SK-N-SH (cell line): ENCODE data around the gene PARD3. TPM values are rescaled to one million over a fixed set of nuclear protein-coding genes. Genes with fewer than 3 reads are reported as not detected.

ENCODE experiments used
- CTCF ChIA-PET: fragments of 300-600, 350-600 bp; formaldehyde crosslinking; extraction: SDS; loops from one replicate; lab custom pipeline; 2021; lab: Yijun Ruan, JAX
- POLR2A ChIA-PET: fragments of 350-600 bp; sonication (Branson Sonifier 250); formaldehyde crosslinking; extraction: SDS; loops from one replicate; lab custom pipeline; 2020; ENCODE audit warnings: antibody characterized with exemption, inconsistent platforms; lab: Yijun Ruan, JAX
- DNase-seq: peaks from one replicate; pipeline ENCODE4 v3.0.0; 2012
- H2AFZ ChIP-seq: fragments of 200-600 bp; sonication (generic); 2 replicates; pipeline ENCODE4 v1.8.1; 2016; ENCODE audit warnings: antibody characterized with exemption, mild to moderate bottlenecking, low read depth
- H3F3A ChIP-seq: fragments of 200-600 bp; sonication (generic); replicated peaks from 2 replicates; pipeline ENCODE3; 2016; ENCODE audit warnings: antibody characterized with exemption, mild to moderate bottlenecking; ENCODE audit not compliant: insufficient read depth
- H3K27ac ChIP-seq, 2 experiments: fragments of 200-500 bp in 1 of 2; fragments of 200-600 bp in 1 of 2; sonication (Bioruptor generic) in 1 of 2; sonication (generic), shearing (Covaris generic) in 1 of 2; 2 replicates each; pipeline versions ENCODE4 v1.5.1 to v1.6.1; 2014 to 2016; ENCODE audit warnings: low read depth in 2 of 2, inconsistent platforms in 1 of 2, low read length in 1 of 2, mild to moderate bottlenecking in 1 of 2, mixed read lengths in 1 of 2
- H3K27me3 ChIP-seq: fragments of 200-600 bp; sonication (generic), shearing (Covaris generic); 2 replicates; pipeline ENCODE4 v1.6.1; 2016; ENCODE audit warnings: mixed run types; ENCODE audit not compliant: insufficient read depth
- H3K36me3 ChIP-seq, 2 experiments: fragments of 200-500 bp in 1 of 2; fragments of 200-600 bp in 1 of 2; sonication (Bioruptor generic) in 1 of 2; sonication (generic) in 1 of 2; replicated peaks in 1 of 2; 2 replicates each; pipeline versions ENCODE3 to v1.5.1; 2014 to 2016; ENCODE audit warnings: low read length in 1 of 2, mild to moderate bottlenecking in 1 of 2; ENCODE audit not compliant: insufficient read depth in 2 of 2, control insufficient read depth in 1 of 2
- H3K4me1 ChIP-seq, 2 experiments: fragments of 200-500 bp in 1 of 2; fragments of 200-600 bp in 1 of 2; sonication (Bioruptor generic) in 1 of 2; sonication (generic), shearing (Covaris generic) in 1 of 2; 2 replicates each; pipeline versions ENCODE4 v1.5.1 to v1.6.1; 2014 to 2016; ENCODE audit warnings: low read depth in 1 of 2, low read length in 1 of 2, mixed run types in 1 of 2; ENCODE audit not compliant: insufficient read depth in 2 of 2, control insufficient read depth in 1 of 2
- H3K4me2 ChIP-seq: fragments of 200-600 bp; sonication (generic), shearing (Covaris generic); 2 replicates; pipeline ENCODE4 v1.6.1; 2017; ENCODE audit warnings: mixed run types
- H3K4me3 ChIP-seq, 2 experiments: fragments of 200-500 bp in 1 of 2; fragments of 200-600 bp in 1 of 2; sonication (Bioruptor generic) in 1 of 2; sonication (generic), shearing (Covaris generic) in 1 of 2; 2 replicates each; pipeline versions ENCODE4 v1.5.1 to v1.8.1; 2014 to 2016; ENCODE audit warnings: low read depth in 2 of 2, inconsistent platforms in 1 of 2, low read length in 1 of 2, mild to moderate bottlenecking in 1 of 2, mixed read lengths in 1 of 2, moderate library complexity in 1 of 2
- H3K79me2 ChIP-seq: fragments of 200-600 bp; sonication (generic); 2 replicates; pipeline ENCODE4 v1.8.1; 2017; ENCODE audit warnings: mild to moderate bottlenecking; ENCODE audit not compliant: insufficient read depth
- H3K9ac ChIP-seq: fragments of 200-600 bp; sonication (generic); 2 replicates; pipeline ENCODE4 v1.6.1; 2017; ENCODE audit warnings: mixed run types
- H3K9me2 ChIP-seq: fragments of 200-600 bp; sonication (generic); 2 replicates; pipeline ENCODE4 v1.6.1; 2017; ENCODE audit warnings: mixed run types
- H3K9me3 ChIP-seq: fragments of 200-600 bp; sonication (generic); 2 replicates; pipeline ENCODE4 v1.6.1; 2017; ENCODE audit warnings: mixed run types, mild to moderate bottlenecking, moderate library complexity
- H4K20me1 ChIP-seq: fragments of 200-600 bp; sonication (generic); 2 replicates; pipeline ENCODE4 v1.6.1; 2017; ENCODE audit warnings: mild to moderate bottlenecking, mixed run types; ENCODE audit not compliant: insufficient read depth
- FOXM1 ChIP-seq: IDR thresholded peaks from 2 replicates; pipeline ENCODE4 v1.4.0; 2012; ENCODE audit warnings: low read depth, mild to moderate bottlenecking
- GABPA ChIP-seq: IDR thresholded peaks from 2 replicates; pipeline ENCODE4 v1.4.0; 2012; ENCODE audit warnings: low read depth, mild to moderate bottlenecking
- GATA2 ChIP-seq: sonication (generic); formaldehyde crosslinking; IDR thresholded peaks from 2 replicates; pipeline ENCODE4 v1.5.0; 2020; ENCODE audit warnings: mild to moderate bottlenecking, missing genetic modification reagents
- IRF3 ChIP-seq: fragments of 150-350 bp; IDR thresholded peaks from 2 replicates; pipeline ENCODE4 v1.6.1; 2016; ENCODE audit warnings: mild to moderate bottlenecking, low read depth, low read length
- JUND ChIP-seq: IDR thresholded peaks from 2 replicates; pipeline ENCODE4 v1.4.0; 2012
- MAX ChIP-seq: IDR thresholded peaks from 2 replicates; pipeline ENCODE4 v1.4.0; 2012; ENCODE audit warnings: low read depth
- MEF2A ChIP-seq: IDR thresholded peaks from 2 replicates; pipeline ENCODE4 v1.4.0; 2012; ENCODE audit warnings: low read depth, borderline replicate concordance
- MXI1 ChIP-seq: IDR thresholded peaks from 2 replicates; pipeline ENCODE4 v1.6.1; 2012; ENCODE audit warnings: mild to moderate bottlenecking, low read depth, low read length, improper control_type of control experiment
- NRF1 ChIP-seq: IDR thresholded peaks from 2 replicates; pipeline ENCODE4 v1.6.1; 2012; ENCODE audit warnings: low read depth, mild to moderate bottlenecking, low read length
- POLR2AphosphoS5 ChIP-seq: IDR thresholded peaks from 2 replicates; pipeline ENCODE4 v1.6.1; 2012; ENCODE audit warnings: low read depth, low read length
- RAD21 ChIP-seq: IDR thresholded peaks from 2 replicates; pipeline ENCODE4 v1.6.1; 2012; ENCODE audit warnings: mild to moderate bottlenecking, low read length
- REST ChIP-seq: IDR thresholded peaks from 2 replicates; pipeline ENCODE4 v1.6.1; 2012; ENCODE audit warnings: mild to moderate bottlenecking, low read depth, low read length, moderate library complexity
- RFX5 ChIP-seq: IDR thresholded peaks from 2 replicates; pipeline ENCODE4 v1.6.1; 2012; ENCODE audit warnings: mild to moderate bottlenecking, improper control_type of control experiment, low read length
- SIN3A ChIP-seq: IDR thresholded peaks from 2 replicates; pipeline ENCODE4 v1.6.1; 2012; ENCODE audit warnings: low read depth, mild to moderate bottlenecking, low read length, moderate library complexity, borderline replicate concordance
- TAF1 ChIP-seq: IDR thresholded peaks from 2 replicates; pipeline ENCODE4 v1.6.1; 2012; ENCODE audit warnings: low read depth, mild to moderate bottlenecking, low read length, moderate library complexity, borderline replicate concordance
- TEAD4 ChIP-seq: IDR thresholded peaks from 2 replicates; pipeline ENCODE4 v1.4.0; 2012; ENCODE audit warnings: mild to moderate bottlenecking, borderline replicate concordance; ENCODE audit not compliant: insufficient read depth
- YY1 ChIP-seq: IDR thresholded peaks from 2 replicates; pipeline ENCODE4 v1.4.0; 2012; ENCODE audit warnings: low read depth, mild to moderate bottlenecking
- WGBS: methylation state at CpG from one replicate; pipeline ENCODE4 v1.1.6; 2017; ENCODE audit warnings: low lambda C conversion rate; 5-methylcytosine and 5-hydroxymethylcytosine counted together
- polyA plus RNA-seq, 3 experiments: library from polyadenylated mRNA; depleted of rRNA; stranded (reverse); fragments of >200 nt; gene quantifications; 2 replicates each; pipeline ENCODE4 v1.2.3, GENCODE V29; 2012
- TF ChIP-seq, protein P1 (sequence below): IDR thresholded peaks from 2 replicates; pipeline ENCODE4; 2012
- TF ChIP-seq, protein P2 (sequence below): IDR thresholded peaks from 2 replicates; pipeline ENCODE4 v1.4.0; 2012; ENCODE audit warnings: low read depth, borderline replicate concordance
- TF ChIP-seq, protein P3 (sequence below): IDR thresholded peaks from 2 replicates; pipeline ENCODE4 v1.4.0; 2012; ENCODE audit warnings: low read depth, borderline replicate concordance

Gene PARD3
- polyA plus RNA-seq, 1 of the 3 experiments (the other 2 are of a cell fraction), result 29.4 TPM

- no peak for TF ChIP-seq MEF2A
- no peak for TF ChIP-seq NRF1
- no peak for TF ChIP-seq GATA2 (CRISPR knock-in tag)
- TF ChIP-seq TEAD4, result no peak
- TF ChIP-seq YY1, result no peak
These were observed 501.2 kb downstream of the PARD3 start (continued) for GRCh38 chr10:34313888-34314287.

DNA sequence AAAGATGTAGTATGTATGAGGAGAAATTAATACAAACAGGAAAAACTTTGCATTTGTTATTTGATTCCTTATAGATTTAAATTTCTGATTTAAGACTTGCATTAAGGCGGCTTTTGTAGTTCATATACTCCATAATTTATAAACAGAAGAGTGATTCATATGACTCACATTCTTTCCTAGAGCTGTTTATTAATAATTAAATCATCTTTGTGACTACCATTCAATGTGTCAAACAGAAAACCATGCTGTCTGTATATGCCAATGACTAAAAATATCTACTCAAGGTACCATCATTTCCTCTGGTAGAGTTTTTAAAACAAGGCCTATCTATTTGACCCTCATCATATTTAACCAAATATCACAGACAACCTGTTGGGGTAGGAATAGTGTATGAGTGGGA lies 501.7 kb downstream of the PARD3 start:
- H3K36me3 ChIP-seq, result peaks cover 7 to 20% of the 10 kb centered on the region in 2 experiments
- H2AFZ ChIP-seq, result no peak overlapping the region
- H3K79me2 ChIP-seq, result no peaks in the 10 kb centered on the region
- 89% methylated on average over 1 of the region's 1 CpG for WGBS
- DNase-seq, result no peak
- no peak overlapping the region for H3K4me3 ChIP-seq
- no peaks in the 10 kb centered on the region for H3K27me3 ChIP-seq
- H3K9me3 ChIP-seq, result no peaks in the 10 kb centered on the region
- no peak overlapping the region for H3K27ac ChIP-seq
- TF ChIP-seq REST (no peak), FOXM1 (no peak), POLR2AphosphoS5 (no peak), YY1 (no peak), MEF2A (no peak), RFX5 (no peak), MXI1 (no peak), GABPA (no peak), IRF3 (no peak), RAD21 (no peak), SIN3A (no peak), MAX (no peak), TAF1 (no peak), JUND (no peak)
- TF ChIP-seq, protein P1, sequence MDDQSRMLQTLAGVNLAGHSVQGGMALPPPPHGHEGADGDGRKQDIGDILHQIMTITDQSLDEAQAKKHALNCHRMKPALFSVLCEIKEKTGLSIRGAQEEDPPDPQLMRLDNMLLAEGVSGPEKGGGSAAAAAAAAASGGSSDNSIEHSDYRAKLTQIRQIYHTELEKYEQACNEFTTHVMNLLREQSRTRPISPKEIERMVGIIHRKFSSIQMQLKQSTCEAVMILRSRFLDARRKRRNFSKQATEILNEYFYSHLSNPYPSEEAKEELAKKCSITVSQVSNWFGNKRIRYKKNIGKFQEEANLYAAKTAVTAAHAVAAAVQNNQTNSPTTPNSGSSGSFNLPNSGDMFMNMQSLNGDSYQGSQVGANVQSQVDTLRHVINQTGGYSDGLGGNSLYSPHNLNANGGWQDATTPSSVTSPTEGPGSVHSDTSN, result no peak
- TF ChIP-seq, protein P2, sequence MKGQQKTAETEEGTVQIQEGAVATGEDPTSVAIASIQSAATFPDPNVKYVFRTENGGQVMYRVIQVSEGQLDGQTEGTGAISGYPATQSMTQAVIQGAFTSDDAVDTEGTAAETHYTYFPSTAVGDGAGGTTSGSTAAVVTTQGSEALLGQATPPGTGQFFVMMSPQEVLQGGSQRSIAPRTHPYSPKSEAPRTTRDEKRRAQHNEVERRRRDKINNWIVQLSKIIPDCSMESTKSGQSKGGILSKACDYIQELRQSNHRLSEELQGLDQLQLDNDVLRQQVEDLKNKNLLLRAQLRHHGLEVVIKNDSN, result no peak
- TF ChIP-seq, protein P3, sequence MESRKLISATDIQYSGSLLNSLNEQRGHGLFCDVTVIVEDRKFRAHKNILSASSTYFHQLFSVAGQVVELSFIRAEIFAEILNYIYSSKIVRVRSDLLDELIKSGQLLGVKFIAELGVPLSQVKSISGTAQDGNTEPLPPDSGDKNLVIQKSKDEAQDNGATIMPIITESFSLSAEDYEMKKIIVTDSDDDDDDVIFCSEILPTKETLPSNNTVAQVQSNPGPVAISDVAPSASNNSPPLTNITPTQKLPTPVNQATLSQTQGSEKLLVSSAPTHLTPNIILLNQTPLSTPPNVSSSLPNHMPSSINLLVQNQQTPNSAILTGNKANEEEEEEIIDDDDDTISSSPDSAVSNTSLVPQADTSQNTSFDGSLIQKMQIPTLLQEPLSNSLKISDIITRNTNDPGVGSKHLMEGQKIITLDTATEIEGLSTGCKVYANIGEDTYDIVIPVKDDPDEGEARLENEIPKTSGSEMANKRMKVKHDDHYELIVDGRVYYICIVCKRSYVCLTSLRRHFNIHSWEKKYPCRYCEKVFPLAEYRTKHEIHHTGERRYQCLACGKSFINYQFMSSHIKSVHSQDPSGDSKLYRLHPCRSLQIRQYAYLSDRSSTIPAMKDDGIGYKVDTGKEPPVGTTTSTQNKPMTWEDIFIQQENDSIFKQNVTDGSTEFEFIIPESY, result no peak
- CTCF ChIA-PET, result interaction anchor here (1.9 kb wide), 1 partner anchor 325 kb away, joined by 7 read pairs; no protein-coding TSS in a partner anchor
- POLR2A ChIA-PET, result no interaction called here
- H3K4me1 ChIP-seq, result peaks cover 0 to 7% of the 10 kb centered on the region in 2 experiments; a peak in 3 of 4 replicates
- H3K9me2 ChIP-seq, result no peaks in the 10 kb centered on the region
- no peaks in the 10 kb centered on the region for H4K20me1 ChIP-seq
- H3F3A ChIP-seq, result no peaks in the 10 kb centered on the region
- no peak overlapping the region for H3K9ac ChIP-seq
- H3K4me2 ChIP-seq, result no peak overlapping the region
